Mononuclear cell (primary cell): ENCODE results near the gene THBS4. TPM values are rescaled to one million over a fixed set of nuclear protein-coding genes. Genes with fewer than 3 reads are reported as not detected.

ENCODE experiments used
- H3K27me3 ChIP-seq: 2 replicates; pipeline ENCODE4 v1.6.0; 2011; ENCODE audit warnings: low read length, control low read depth; ENCODE audit not compliant: insufficient read depth
- H3K4me1 ChIP-seq: 2 replicates; pipeline ENCODE4 v1.5.1; 2011; ENCODE audit warnings: mild to moderate bottlenecking, low read length, control low read depth; ENCODE audit not compliant: insufficient read depth
- H3K4me3 ChIP-seq: 2 replicates; pipeline ENCODE4 v1.5.1; 2011; ENCODE audit warnings: mild to moderate bottlenecking, low read length, moderate library complexity
- H3K9me3 ChIP-seq: 2 replicates; pipeline ENCODE4 v1.5.1; 2011; ENCODE audit warnings: low read depth, mild to moderate bottlenecking, control low read depth, low read length
- total RNA-seq: library from RNA; depleted of rRNA; stranded (reverse); fragments of >200 nt; gene quantifications from one replicate; pipeline ENCODE4 v1.2.3, GENCODE V29; 2012

THBS4 gene
- total RNA-seq, 1 donor, result 0.10 TPM

GRCh38 chr5:80064124-80064523 is 29.0 kb downstream of the THBS4 start:
- Histone ChIP-seq H3K4me3 (no peak overlapping the region), H3K27me3 (no peaks in the 10 kb centered on the region), H3K4me1 (peaks cover 23% of the 10 kb centered on the region), H3K9me3 (no peaks in the 10 kb centered on the region)

- Histone ChIP-seq H3K27me3 (no peaks in the 10 kb centered on the region), H3K4me3 (no peak overlapping the region), H3K4me1 (peaks cover 40% of the 10 kb centered on the region), H3K9me3 (no peaks in the 10 kb centered on the region)
Measured at GRCh38 chr5:80067016-80067415, 31.9 kb downstream of the THBS4 start.

GRCh38 chr5:80067531-80068245 is 32.5 kb downstream of the THBS4 start:
- H3K9me3 ChIP-seq, result no peaks in the 10 kb centered on the region
- no peaks in the 10 kb centered on the region for H3K27me3 ChIP-seq
- no peak overlapping the region for H3K4me3 ChIP-seq
- H3K4me1 ChIP-seq, result peaks cover 40% of the 10 kb centered on the region

- Histone ChIP-seq H3K9me3 (no peaks in the 10 kb centered on the region), H3K27me3 (no peaks in the 10 kb centered on the region), H3K4me3 (no peak overlapping the region), H3K4me1 (peaks cover 40% of the 10 kb centered on the region)
Measured at GRCh38 chr5:80068246-80068636, 33.1 kb downstream of the THBS4 start.

DNA sequence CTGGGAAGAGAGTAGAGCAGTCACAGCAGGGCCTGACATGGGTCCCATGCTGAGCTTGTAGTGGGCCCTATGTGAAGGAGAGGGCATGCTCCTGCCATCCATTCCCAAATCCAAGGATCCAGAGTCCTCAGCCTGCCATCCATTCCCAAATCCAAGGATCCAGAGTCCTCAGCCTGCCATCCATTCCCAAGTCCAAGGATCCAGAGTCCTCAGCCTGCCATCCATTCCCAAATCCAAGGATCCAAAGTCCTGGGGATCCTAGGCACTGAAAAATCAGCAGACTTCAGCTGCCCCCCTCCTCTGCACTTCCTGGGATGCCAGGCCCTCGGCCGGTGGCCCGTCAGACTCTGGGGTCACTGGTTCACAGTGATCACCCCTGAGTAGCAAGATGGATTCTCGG is 33.6 kb downstream of the THBS4 start:
- H3K4me3 ChIP-seq, result no peak overlapping the region
- no peaks in the 10 kb centered on the region for H3K9me3 ChIP-seq
- H3K4me1 ChIP-seq, result peaks cover 40% of the 10 kb centered on the region
- H3K27me3 ChIP-seq, result no peaks in the 10 kb centered on the region

- Histone ChIP-seq H3K27me3 (no peaks in the 10 kb centered on the region), H3K4me3 (no peak overlapping the region), H3K9me3 (no peaks in the 10 kb centered on the region), H3K4me1 (peaks cover 40% of the 10 kb centered on the region)
Measured at GRCh38 chr5:80069251-80069800, 34.2 kb downstream of the THBS4 start.

- H3K4me3 ChIP-seq, result no peak overlapping the region
- H3K4me1 ChIP-seq, result peaks cover 40% of the 10 kb centered on the region
- no peaks in the 10 kb centered on the region for H3K27me3 ChIP-seq
- no peaks in the 10 kb centered on the region for H3K9me3 ChIP-seq
Measured at GRCh38 chr5:80069918-80070318, 34.8 kb downstream of the THBS4 start.

DNA sequence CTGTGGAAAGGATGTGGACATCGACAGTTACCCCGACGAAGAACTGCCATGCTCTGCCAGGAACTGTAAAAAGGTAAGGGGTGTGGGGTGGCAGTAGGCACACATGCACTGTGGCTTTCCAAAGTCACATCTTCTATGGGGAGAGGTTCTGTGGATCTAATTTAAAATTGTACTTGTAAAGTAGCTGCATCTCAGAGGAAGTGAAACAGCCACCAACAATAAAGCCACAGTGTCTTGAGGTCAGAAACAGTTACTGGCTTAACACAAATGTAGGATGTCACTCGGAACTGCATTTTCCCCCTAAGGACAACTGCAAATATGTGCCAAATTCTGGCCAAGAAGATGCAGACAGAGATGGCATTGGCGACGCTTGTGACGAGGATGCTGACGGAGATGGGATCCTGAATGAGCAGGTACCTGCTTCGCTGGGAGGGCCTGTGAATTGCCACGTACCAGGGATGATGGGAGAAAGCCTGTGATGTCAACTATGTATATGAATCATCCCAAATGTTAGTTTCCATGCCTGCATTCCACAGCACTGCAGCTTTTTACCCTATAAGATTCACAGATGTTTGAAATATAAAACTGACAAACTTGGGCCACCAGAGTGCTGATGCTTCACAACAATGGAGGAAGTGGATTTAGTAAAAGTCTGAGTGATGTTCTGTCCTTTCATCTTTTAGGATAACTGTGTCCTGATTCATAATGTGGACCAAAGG is 35.3 kb downstream of the THBS4 start:
- Histone ChIP-seq H3K27me3 (no peaks in the 10 kb centered on the region), H3K4me3 (no peak overlapping the region), H3K4me1 (peaks cover 40% of the 10 kb centered on the region)

GRCh38 chr5:80071510-80072021 is 36.4 kb downstream of the THBS4 start:
- H3K9me3 ChIP-seq, result no peaks in the 10 kb centered on the region
- no peaks in the 10 kb centered on the region for H3K27me3 ChIP-seq
- H3K4me3 ChIP-seq, result no peak overlapping the region

More for the DNA sequence above, 35.3 kb downstream of the THBS4 start:
- H3K9me3 ChIP-seq, result no peaks in the 10 kb centered on the region

GRCh38 chr5:80072103-80073073 is 37.2 kb downstream of the THBS4 start:
- H3K4me1 ChIP-seq, result peaks cover 30% of the 10 kb centered on the region
- H3K4me3 ChIP-seq, result no peak overlapping the region
- no peaks in the 10 kb centered on the region for H3K9me3 ChIP-seq
- H3K27me3 ChIP-seq, result no peaks in the 10 kb centered on the region

More at GRCh38 chr5:80071510-80072021, 36.4 kb downstream of the THBS4 start:
- H3K4me1 ChIP-seq, result peaks cover 35% of the 10 kb centered on the region

- no peak overlapping the region for H3K4me3 ChIP-seq
- H3K27me3 ChIP-seq, result no peaks in the 10 kb centered on the region
- no peaks in the 10 kb centered on the region for H3K4me1 ChIP-seq
- no peaks in the 10 kb centered on the region for H3K9me3 ChIP-seq
Measured at GRCh38 chr5:80076131-80077050, 41.2 kb downstream of the THBS4 start.

- H3K9me3 ChIP-seq, result no peaks in the 10 kb centered on the region
- H3K27me3 ChIP-seq, result no peaks in the 10 kb centered on the region
- no peak overlapping the region for H3K4me3 ChIP-seq
- H3K4me1 ChIP-seq, result no peaks in the 10 kb centered on the region
Measured at GRCh38 chr5:80077051-80077714, 42.0 kb downstream of the THBS4 start.

GRCh38 chr5:80078921-80079320 is 43.8 kb downstream of the THBS4 start:
- Histone ChIP-seq H3K9me3 (no peaks in the 10 kb centered on the region), H3K4me3 (no peak overlapping the region), H3K27me3 (no peaks in the 10 kb centered on the region), H3K4me1 (peaks cover 10% of the 10 kb centered on the region)
